Esophagus muscularis mucosa (tissue), 4 donors: Measurements from ENCODE around the gene PPP2R3B. TPM values are rescaled to one million over a fixed set of nuclear protein-coding genes. Genes with fewer than 3 reads are reported as not detected.
"Not testable (repeated sequence)": the region's sequence is repeated elsewhere in the genome, so short reads cannot be mapped to it uniquely, and the experiment has no call there.

Source experiments
- DNase-seq: peaks from one replicate; pipeline ENCODE4 v3.0.0-alpha.2; 2017; ENCODE audit errors: extremely low spot score
- H3K27ac ChIP-seq, 4 donors: fragments of 200-600 bp; sonication (generic); replicated peaks in 1 of 4; 1 replicate in 3 of 4; 2 replicates in 1 of 4; pipeline ENCODE4 v1.5.1; 2016 to 2019; ENCODE audit warnings: mild to moderate bottlenecking in 1 of 4
- H3K27me3 ChIP-seq, 4 donors: fragments of 200-600 bp; sonication (generic); one replicate each; pipeline versions ENCODE4 v1.5.1 to v1.6.0; 2016 to 2019
- H3K36me3 ChIP-seq, 4 donors: fragments of 200-600 bp; sonication (generic); one replicate each; pipeline ENCODE4 v1.5.1; 2016 to 2019
- H3K4me1 ChIP-seq, 4 donors: fragments of 200-600 bp; sonication (generic); one replicate each; pipeline ENCODE4 v1.5.1; 2016 to 2019
- H3K4me3 ChIP-seq, 4 donors: fragments of 200-600 bp; sonication (generic); 1 replicate in 2 of 4; 2 replicates in 2 of 4; pipeline ENCODE4 v1.5.1; 2016 to 2019; ENCODE audit warnings: mild to moderate bottlenecking in 4 of 4, moderate library complexity in 1 of 4
- H3K9me3 ChIP-seq, 4 donors: fragments of 200-600 bp; sonication (generic); 1 replicate in 3 of 4; 2 replicates in 1 of 4; pipeline ENCODE4 v1.5.1; 2016 to 2019
- CTCF ChIP-seq, 3 experiments: fragments of 200-600 bp in 2 of 3; fragments of 450-650 bp in 1 of 3; sonication (generic) in 2 of 3; IDR thresholded peaks; one replicate each; pipeline ENCODE4 v1.5.1; 2017 to 2019; ENCODE audit warnings: antibody characterized with exemption in 3 of 3, mild to moderate bottlenecking in 2 of 3, moderate library complexity in 1 of 3
- EP300 ChIP-seq: sonication (generic); formaldehyde crosslinking; IDR thresholded peaks from one replicate; pipeline ENCODE4 v1.6.1; 2017; ENCODE audit warnings: antibody characterized with exemption
- POLR2A ChIP-seq: fragments of 450-650 bp; IDR thresholded peaks from one replicate; pipeline ENCODE4 v1.6.1; 2017; ENCODE audit warnings: antibody characterized with exemption, moderate library complexity, mild to moderate bottlenecking, low read depth
- POLR2AphosphoS5 ChIP-seq, 2 donors: sonication (generic); formaldehyde crosslinking; IDR thresholded peaks; one replicate each; pipeline ENCODE4 v1.6.1; 2017; ENCODE audit warnings: antibody characterized with exemption in 2 of 2
- WGBS: methylation state at CpG from one replicate; pipeline ENCODE4 v1.1.5; 2018; 5-methylcytosine and 5-hydroxymethylcytosine counted together
- intact Hi-C: fragments of 100-400 bp; cut with DNase I; formaldehyde crosslinking; loops from one replicate; pipeline ENCODE4 v1.15.1; 2023
- total RNA-seq, 4 donors: library from RNA; depleted of rRNA; stranded (reverse); fragments of >200 nt; gene quantifications; one replicate each; pipeline versions ENCODE4 v1.1.0 to v1.2.1, GENCODE V29; 2016

Gene PPP2R3B
- total RNA-seq, 4 donors from 2014 or later, result 4.0 to 8.3 (median 5.4) TPM

- no peaks in the 10 kb centered on the region for H3K27me3 ChIP-seq
- H3K9me3 ChIP-seq, result no peaks in the 10 kb centered on the region
- 86% methylated on average over 9 of the region's 9 CpGs for WGBS
- intact Hi-C loops, result no loop called here
- TF ChIP-seq CTCF (IDR thresholded peaks at IDR 0.05), result no peak
- H3K36me3 ChIP-seq, result no peaks in the 10 kb centered on the region
- H3K27ac ChIP-seq, result no peak overlapping the region
- no peak overlapping the region for H3K4me3 ChIP-seq
- DNase-seq, result no peak
- peaks cover 6 to 19% (median 17%) of the 10 kb centered on the region in 4 donors for H3K4me1 ChIP-seq
Measured at GRCh38 chrX:384861-385260, 1.8 kb downstream of the PPP2R3B start.

GRCh38 chrX:378443-378842, 8.3 kb downstream of the PPP2R3B start:
- intact Hi-C loops, result no loop called here
- Histone ChIP-seq H3K9me3 (no peaks in the 10 kb centered on the region), H3K36me3 (no peaks in the 10 kb centered on the region), H3K27ac (no peak overlapping the region), H3K4me3 (no peak overlapping the region), H3K27me3 (peaks cover 0 to 32% (median 7%) of the 10 kb centered on the region in 4 donors), H3K4me1 (peaks cover 8 to 17% (median 14%) of the 10 kb centered on the region in 4 donors)
- no peak for TF ChIP-seq POLR2AphosphoS5 (IDR thresholded peaks at IDR 0.05)
- no peak for TF ChIP-seq EP300
- TF ChIP-seq POLR2A, result no peak
- TF ChIP-seq CTCF (IDR thresholded peaks at IDR 0.05), result no peak
- DNase-seq, result no peak
- WGBS, result 81% methylated on average over 13 of the region's 13 CpGs

GRCh38 chrX:376206-376605, 10.5 kb downstream of the PPP2R3B start:
- H3K9me3 ChIP-seq, DNase-seq, intact Hi-C loops, H3K4me3 ChIP-seq, H3K27ac ChIP-seq, H3K36me3 ChIP-seq: not testable (repeated sequence)
- Histone ChIP-seq H3K27me3 (peaks cover 0 to 54% (median 9%) of the 10 kb centered on the region in 4 donors), H3K4me1 (peaks cover 8 to 26% (median 24%) of the 10 kb centered on the region in 4 donors)
- WGBS, result 93% methylated on average over 5 of the region's 16 CpGs

- no peak for TF ChIP-seq POLR2AphosphoS5 (IDR thresholded peaks at IDR 0.05)
- no peak for TF ChIP-seq CTCF (IDR thresholded peaks at IDR 0.05)
- no peak for TF ChIP-seq POLR2A
- no peak for TF ChIP-seq EP300
- H3K4me3 ChIP-seq, result no peak overlapping the region
- no peaks in the 10 kb centered on the region for H3K9me3 ChIP-seq
- peaks cover 8 to 26% (median 24%) of the 10 kb centered on the region in 4 donors for H3K4me1 ChIP-seq
- H3K36me3 ChIP-seq, result no peaks in the 10 kb centered on the region
- WGBS, result 75% methylated on average over 26 of the region's 38 CpGs
- peaks cover 0 to 62% (median 9%) of the 10 kb centered on the region in 4 donors for H3K27me3 ChIP-seq
- intact Hi-C loops, result no loop called here
- no peak for DNase-seq
- H3K27ac ChIP-seq, result no peak overlapping the region
Measured at GRCh38 chrX:375181-376036, 11.3 kb downstream of the PPP2R3B start.

- no peaks in the 10 kb centered on the region for H3K36me3 ChIP-seq
- no peak for DNase-seq
- peaks cover 8 to 26% (median 24%) of the 10 kb centered on the region in 4 donors for H3K4me1 ChIP-seq
- H3K27me3 ChIP-seq, result peaks cover 0 to 70% (median 9%) of the 10 kb centered on the region in 4 donors
- TF ChIP-seq EP300, result no peak
- no peaks in the 10 kb centered on the region for H3K9me3 ChIP-seq
- no peak overlapping the region for H3K27ac ChIP-seq
- intact Hi-C loops, result no loop called here
- WGBS, result 10% methylated on average over 16 of the region's 21 CpGs
- peak overlapping the region in 2 of 4 donors; percentile 44 to 47 for H3K4me3 ChIP-seq
Measured at GRCh38 chrX:374596-374995, 12.1 kb downstream of the PPP2R3B start.
